Mesothelial cell of epicardium (in vitro differentiated cells): ENCODE data around the gene PARM1. TPM values are rescaled to one million over a fixed set of nuclear protein-coding genes. Genes with fewer than 3 reads are reported as not detected.

Source experiments
- DNase-seq, 2 experiments: peaks; one replicate each; pipeline ENCODE4 v3.0.0; 2021; ENCODE audit warnings: low spot score in 2 of 2; ENCODE audit not compliant: unreplicated experiment in 2 of 2
- H3K27ac Mint-ChIP-seq: 2 replicates; pipeline ENCODE4 v1.8.0; 2021; ENCODE audit warnings: mixed read lengths
- H3K27me3 Mint-ChIP-seq: 2 replicates; pipeline ENCODE4 v1.8.0; 2021; ENCODE audit warnings: low read depth, mixed read lengths
- H3K36me3 Mint-ChIP-seq: 2 replicates; pipeline ENCODE4 v1.8.0; 2021; ENCODE audit warnings: mixed read lengths
- H3K4me1 Mint-ChIP-seq: 2 replicates; pipeline ENCODE4 v1.8.0; 2021; ENCODE audit warnings: mixed read lengths
- H3K4me3 Mint-ChIP-seq: 2 replicates; pipeline ENCODE4 v1.8.0; 2021; ENCODE audit warnings: mild to moderate bottlenecking, moderate library complexity, mixed read lengths
- H3K9me3 Mint-ChIP-seq: 2 replicates; pipeline ENCODE4 v1.8.0; 2021; ENCODE audit warnings: mixed read lengths
- CTCF ChIP-seq: fragments of 200-600 bp; sonication (generic); IDR thresholded peaks from one replicate; pipeline ENCODE4 v1.5.0; 2021; ENCODE audit warnings: antibody characterized with exemption; ENCODE audit not compliant: unreplicated experiment
- total RNA-seq: library from RNA; stranded (reverse); gene quantifications from 3 replicates; pipeline ENCODE4 v1.2.1, GENCODE V29; 2021

The PARM1 gene
- total RNA-seq, 1 donor from 2014 or later = 12.6 TPM

DNA sequence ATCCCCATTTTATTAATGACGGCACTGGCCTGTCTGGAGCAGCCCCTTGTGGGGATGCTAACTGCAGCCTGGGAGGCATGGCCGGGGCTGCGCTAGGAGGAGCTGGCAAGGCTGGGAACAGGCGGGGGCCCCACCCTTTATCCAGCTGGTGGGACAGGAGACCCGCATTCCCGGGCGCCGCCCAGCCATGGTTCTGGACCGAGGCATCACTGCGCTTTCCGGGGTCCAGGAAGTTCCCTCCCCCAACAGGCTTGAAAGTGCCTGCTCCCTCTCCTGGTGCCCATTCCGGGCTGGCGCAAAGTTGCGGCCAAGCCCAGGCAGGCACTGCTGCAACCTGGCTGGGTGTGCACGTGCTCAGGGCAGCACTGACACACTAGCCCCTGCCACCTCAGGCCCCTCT is 124.5 kb downstream of the PARM1 start:
- H3K27ac Mint-ChIP-seq = no peak overlapping the region

DNA sequence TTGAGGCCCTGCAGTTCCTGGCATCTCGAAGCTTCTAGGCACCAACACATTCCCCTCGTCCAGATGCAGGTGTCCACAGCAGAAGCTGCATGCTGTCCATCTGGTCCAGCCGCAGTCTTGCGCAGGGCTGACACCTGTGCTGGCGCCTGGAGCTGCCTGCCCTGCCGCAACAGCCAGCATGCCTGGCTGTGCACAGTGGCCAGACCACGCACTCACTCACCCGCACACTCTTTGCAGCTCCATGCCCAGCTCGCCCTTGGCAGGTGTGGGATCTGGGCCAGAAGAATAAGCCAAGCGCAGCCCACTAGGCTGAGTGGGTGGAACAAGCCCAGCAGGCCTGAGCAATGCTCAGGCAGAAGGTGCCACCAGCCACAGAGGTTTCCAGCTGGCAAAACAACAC is 125.6 kb downstream of the PARM1 start:
- no peak for DNase-seq
- Mint-ChIP-seq H3K4me3 (no peak overlapping the region), H3K4me1 (peaks cover 7% of the 10 kb centered on the region), H3K27ac (no peak overlapping the region), H3K9me3 (no peaks in the 10 kb centered on the region), H3K27me3 (peaks cover 5% of the 10 kb centered on the region), H3K36me3 (no peaks in the 10 kb centered on the region)
- TF ChIP-seq CTCF = no peak

More for the DNA sequence above, 124.5 kb downstream of the PARM1 start:
- TF ChIP-seq CTCF = no peak
- H3K4me3 Mint-ChIP-seq = no peak overlapping the region
- peaks cover 5% of the 10 kb centered on the region for H3K27me3 Mint-ChIP-seq
- no peaks in the 10 kb centered on the region for H3K36me3 Mint-ChIP-seq
- peaks cover 8% of the 10 kb centered on the region for H3K4me1 Mint-ChIP-seq
- H3K9me3 Mint-ChIP-seq = no peaks in the 10 kb centered on the region
- no peak for DNase-seq

- Mint-ChIP-seq H3K27ac (no peak overlapping the region), H3K4me3 (no peak overlapping the region)
- DNase-seq = no peak
These were observed 130.5 kb downstream of the PARM1 start for GRCh38 chr4:75063433-75063832.

GRCh38 chr4:75065909-75066308 is 133.0 kb downstream of the PARM1 start:
- Mint-ChIP-seq H3K27me3 (no peaks in the 10 kb centered on the region), H3K4me1 (no peaks in the 10 kb centered on the region), H3K27ac (no peak overlapping the region), H3K4me3 (no peak overlapping the region), H3K9me3 (peaks cover 7% of the 10 kb centered on the region), H3K36me3 (no peaks in the 10 kb centered on the region)
- DNase-seq = no peak
- TF ChIP-seq CTCF = no peak

More at GRCh38 chr4:75063433-75063832, 130.5 kb downstream of the PARM1 start:
- no peaks in the 10 kb centered on the region for H3K27me3 Mint-ChIP-seq
- peaks cover 7% of the 10 kb centered on the region for H3K9me3 Mint-ChIP-seq
- TF ChIP-seq CTCF = no peak
- H3K4me1 Mint-ChIP-seq = peaks cover 2% of the 10 kb centered on the region
- H3K36me3 Mint-ChIP-seq = no peaks in the 10 kb centered on the region

GRCh38 chr4:75069493-75070074 is 136.7 kb downstream of the PARM1 start:
- no peak overlapping the region for H3K4me3 Mint-ChIP-seq
- TF ChIP-seq CTCF = no peak
- H3K9me3 Mint-ChIP-seq = peaks cover 7% of the 10 kb centered on the region
- H3K27me3 Mint-ChIP-seq = no peaks in the 10 kb centered on the region
- H3K36me3 Mint-ChIP-seq = no peaks in the 10 kb centered on the region
- H3K4me1 Mint-ChIP-seq = no peaks in the 10 kb centered on the region
- DNase-seq = no peak
- no peak overlapping the region for H3K27ac Mint-ChIP-seq

DNA sequence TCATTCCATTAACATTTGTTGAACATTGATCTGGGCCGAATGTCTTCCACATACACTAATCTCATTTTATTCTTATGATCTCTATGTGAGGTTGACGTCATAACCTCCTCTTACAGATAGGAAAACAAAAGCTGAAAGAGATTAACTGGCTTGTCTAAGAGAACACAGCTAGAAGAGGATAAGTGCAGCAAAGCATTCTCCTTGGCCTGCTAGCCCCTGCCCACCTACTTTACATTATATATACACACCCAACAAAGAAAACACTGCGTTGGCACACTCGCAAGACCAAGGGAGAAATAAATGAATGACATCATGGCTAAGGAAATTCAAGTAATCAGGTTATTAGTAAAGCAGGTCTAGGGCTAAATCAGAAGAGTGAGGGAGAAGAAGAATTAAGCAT is 138.4 kb downstream of the PARM1 start:
- DNase-seq = no peak
- no peaks in the 10 kb centered on the region for H3K4me1 Mint-ChIP-seq
- no peak overlapping the region for H3K27ac Mint-ChIP-seq
- no peak overlapping the region for H3K4me3 Mint-ChIP-seq
- H3K36me3 Mint-ChIP-seq = no peaks in the 10 kb centered on the region
- no peaks in the 10 kb centered on the region for H3K27me3 Mint-ChIP-seq
- no peak for TF ChIP-seq CTCF
- H3K9me3 Mint-ChIP-seq = peaks cover 19% of the 10 kb centered on the region
